MCF 10A (cell line): ENCODE data around the gene RANBP9. TPM values are rescaled to one million over a fixed set of nuclear protein-coding genes. Genes with fewer than 3 reads are reported as not detected.

ENCODE experiments used
- BruUV-seq: library from RNA; stranded (reverse); fragments of 400-500 nt; replicated peaks from 2 replicates; lab custom pipeline; 2021; lab: Mats Ljungman, UMichigan
- CTCF ChIA-PET: fragments of 300-600 bp; sonication (Branson Sonifier 250); formaldehyde crosslinking; extraction: SDS; loops from one replicate; lab custom pipeline; 2021; ENCODE audit warnings: antibody characterized with exemption, inconsistent platforms; lab: Yijun Ruan, JAX
- POLR2A ChIA-PET: fragments of 300-600, 350-650 bp; sonication (Branson Sonifier 250); formaldehyde crosslinking; extraction: SDS; loops from one replicate; lab custom pipeline; 2020; ENCODE audit warnings: antibody characterized with exemption, inconsistent platforms; lab: Yijun Ruan, JAX
- DNase-seq: peaks from one replicate; pipeline ENCODE4 v3.0.0-alpha.2; 2018; ENCODE audit not compliant: unreplicated experiment
- H3K27ac Mint-ChIP-seq: one replicate; pipeline ENCODE4 v1.8.0; 2022; ENCODE audit warnings: mild to moderate bottlenecking, low read depth, mixed read lengths; ENCODE audit not compliant: unreplicated experiment
- H3K27me3 Mint-ChIP-seq: one replicate; pipeline ENCODE4 v1.8.0; 2022; ENCODE audit warnings: mixed read lengths; ENCODE audit not compliant: insufficient read depth, unreplicated experiment
- H3K36me3 Mint-ChIP-seq: one replicate; pipeline ENCODE4 v1.8.0; 2022; ENCODE audit warnings: mild to moderate bottlenecking, moderate library complexity, mixed read lengths; ENCODE audit not compliant: insufficient read depth, unreplicated experiment
- H3K4me1 Mint-ChIP-seq: one replicate; pipeline ENCODE4 v1.8.0; 2022; ENCODE audit warnings: mixed read lengths; ENCODE audit not compliant: insufficient read depth, unreplicated experiment
- H3K4me3 Mint-ChIP-seq: one replicate; pipeline ENCODE4 v1.8.0; 2022; ENCODE audit warnings: mild to moderate bottlenecking, moderate library complexity, mixed read lengths; ENCODE audit not compliant: unreplicated experiment
- H3K9me3 Mint-ChIP-seq: one replicate; pipeline ENCODE4 v1.8.0; 2022; ENCODE audit warnings: mixed read lengths; ENCODE audit not compliant: unreplicated experiment
- CTCF ChIP-seq: fragments of 200-600 bp; IDR thresholded peaks from one replicate; pipeline ENCODE4 v1.8.0; 2022; ENCODE audit warnings: antibody characterized with exemption, mild to moderate bottlenecking; ENCODE audit not compliant: unreplicated experiment
- intact Hi-C: fragments of 100-400 bp; cut with micrococcal nuclease; formaldehyde crosslinking; loops from 2 replicates; pipeline ENCODE4 v1.14.1; 2022
- total RNA-seq: library from RNA; stranded (reverse); gene quantifications from 2 replicates; pipeline ENCODE4 v1.2.3, GENCODE V29; 2022

The RANBP9 gene
- total RNA-seq, 1 experiment from 2014 or later: 48.0 TPM

GRCh38 chr6:13700232-13700631 lies 11.4 kb downstream of the RANBP9 start:
- Mint-ChIP-seq H3K4me1 (peaks cover 16% of the 10 kb centered on the region), H3K4me3 (no peak overlapping the region), H3K36me3 (peaks cover 15% of the 10 kb centered on the region), H3K27me3 (no peaks in the 10 kb centered on the region), H3K27ac (peak overlapping the region; percentile 10), H3K9me3 (no peaks in the 10 kb centered on the region)
- ChIA-PET POLR2A (interaction anchor here (1.2 to 1.5 kb wide), 3 partner anchors 9 to 12 kb away, joined by 3 to 7 read pairs (median 6); partner anchors contain the start of gene RANBP9), CTCF (interaction anchor here (0.7 kb wide), 1 partner anchor 47 kb away, joined by 4 read pairs; no protein-coding TSS in a partner anchor)
- DNase-seq: no peak
- intact Hi-C loops: no loop called here
- no peak for TF ChIP-seq CTCF
- BruUV-seq: no TSS peak

- intact Hi-C loops: no loop called here
- Mint-ChIP-seq H3K9me3 (no peaks in the 10 kb centered on the region), H3K27ac (no peak overlapping the region), H3K4me1 (peaks cover 22% of the 10 kb centered on the region), H3K4me3 (no peak overlapping the region), H3K27me3 (no peaks in the 10 kb centered on the region), H3K36me3 (peaks cover 21% of the 10 kb centered on the region)
- no peak for TF ChIP-seq CTCF
- CTCF ChIA-PET: no interaction called here
- POLR2A ChIA-PET: no interaction called here
- BruUV-seq: no TSS peak
- no peak for DNase-seq
Observed at GRCh38 chr6:13698715-13699114, 12.9 kb downstream of the RANBP9 start.

- no peak for TF ChIP-seq CTCF
- Mint-ChIP-seq H3K4me1 (peaks cover 25% of the 10 kb centered on the region), H3K27me3 (no peaks in the 10 kb centered on the region), H3K9me3 (no peaks in the 10 kb centered on the region), H3K4me3 (no peak overlapping the region), H3K36me3 (peaks cover 27% of the 10 kb centered on the region), H3K27ac (no peak overlapping the region)
- BruUV-seq: no TSS peak
- intact Hi-C loops: no loop called here
- CTCF ChIA-PET: no interaction called here
- POLR2A ChIA-PET: interaction anchor here (0.7 to 2.6 kb wide), 3 partner anchors 12 to 35 kb away, joined by 3 to 19 read pairs (median 7); partner anchors contain the start of gene RANBP9
- no peak for DNase-seq
Observed at GRCh38 chr6:13697857-13698256, 13.8 kb downstream of the RANBP9 start.

- Mint-ChIP-seq H3K27me3 (no peaks in the 10 kb centered on the region), H3K27ac (no peak overlapping the region), H3K9me3 (no peaks in the 10 kb centered on the region), H3K4me1 (peaks cover 23% of the 10 kb centered on the region), H3K4me3 (no peak overlapping the region), H3K36me3 (peaks cover 39% of the 10 kb centered on the region)
- TF ChIP-seq CTCF: no peak
- intact Hi-C loops: no loop called here
- ChIA-PET CTCF (interaction anchor here (0.6 to 1.1 kb wide), 2 partner anchors 24 to 55 kb away, joined by 3 read pairs; no protein-coding TSS in a partner anchor), POLR2A (interaction anchor here (0.7 to 2.6 kb wide), 5 partner anchors 14 to 118 kb away, joined by 3 to 19 read pairs (median 4); partner anchors contain the start of genes MCUR1 and RANBP9)
- peak; percentile 2 for DNase-seq
- TSS peak; percentile 10 for BruUV-seq
Observed at GRCh38 chr6:13696226-13696625, 15.4 kb downstream of the RANBP9 start.
